HuH-7.5 (cell line): ENCODE results near the gene PKD2L1.
"Not testable (repeated sequence)": the region's sequence is repeated elsewhere in the genome, so short reads cannot be mapped to it uniquely, and the experiment has no call there.

Source experiments
- DNase-seq: peaks from one replicate; pipeline ENCODE4 v3.0.0; 2011; ENCODE audit warnings: low spot score

The PKD2L1 gene

GRCh38 chr10:100286051-100287033 lies 43.7 kb downstream of the PKD2L1 start, which contains the start of gene BLOC1S2:
BLOC1S2 (minus strand) TSS chr10:100286680; CDS start chr10:100286659, 21 bp downstream.
- peak; percentile 96 for DNase-seq

GRCh38 chr10:100285326-100285725 lies 44.7 kb downstream of the PKD2L1 start:
- DNase-seq = not testable (repeated sequence)

GRCh38 chr10:100282907-100283306 lies 47.1 kb downstream of the PKD2L1 start:
- no peak for DNase-seq

GRCh38 chr10:100276971-100277370 lies 53.1 kb downstream of the PKD2L1 start:
- DNase-seq = not testable (repeated sequence)

- peak; percentile 79 for DNase-seq
Observed at GRCh38 chr10:100267239-100268104, 62.6 kb downstream of the PKD2L1 start, which contains the start of gene CWF19L1. CWF19L1 (minus strand) TSS chr10:100267638; CDS start chr10:100267593, 45 bp downstream.

GRCh38 chr10:100265821-100266485 lies 64.1 kb downstream of the PKD2L1 start:
- DNase-seq = no peak

- DNase-seq = no peak
Observed at GRCh38 chr10:100254191-100254590, 75.8 kb downstream of the PKD2L1 start.

- DNase-seq = no peak
Observed at GRCh38 chr10:100253041-100253440, 77.0 kb downstream of the PKD2L1 start.

- DNase-seq = no peak
Observed at GRCh38 chr10:100248820-100249219, 81.2 kb downstream of the PKD2L1 start.

GRCh38 chr10:100245484-100246220 lies 84.4 kb downstream of the PKD2L1 start:
- no peak for DNase-seq

GRCh38 chr10:100239851-100240250 lies 90.2 kb downstream of the PKD2L1 start:
- DNase-seq = no peak

- DNase-seq = no peak
Observed at GRCh38 chr10:100238429-100238828, 91.6 kb downstream of the PKD2L1 start.
